HG03135 (cell line): Measurements from ENCODE around the gene IP6K1.
"Not testable (repeated sequence)": the region's sequence is repeated elsewhere in the genome, so short reads cannot be mapped to it uniquely, and the experiment has no call there.

ENCODE experiments used
- ATAC-seq: cut with Tn5 transposase; IDR thresholded peaks from one replicate; pipeline ENCODE4 v1.9.1; 2021; ENCODE audit warnings: mild to moderate bottlenecking, moderate library complexity; ENCODE audit not compliant: unreplicated experiment

The IP6K1 gene

DNA sequence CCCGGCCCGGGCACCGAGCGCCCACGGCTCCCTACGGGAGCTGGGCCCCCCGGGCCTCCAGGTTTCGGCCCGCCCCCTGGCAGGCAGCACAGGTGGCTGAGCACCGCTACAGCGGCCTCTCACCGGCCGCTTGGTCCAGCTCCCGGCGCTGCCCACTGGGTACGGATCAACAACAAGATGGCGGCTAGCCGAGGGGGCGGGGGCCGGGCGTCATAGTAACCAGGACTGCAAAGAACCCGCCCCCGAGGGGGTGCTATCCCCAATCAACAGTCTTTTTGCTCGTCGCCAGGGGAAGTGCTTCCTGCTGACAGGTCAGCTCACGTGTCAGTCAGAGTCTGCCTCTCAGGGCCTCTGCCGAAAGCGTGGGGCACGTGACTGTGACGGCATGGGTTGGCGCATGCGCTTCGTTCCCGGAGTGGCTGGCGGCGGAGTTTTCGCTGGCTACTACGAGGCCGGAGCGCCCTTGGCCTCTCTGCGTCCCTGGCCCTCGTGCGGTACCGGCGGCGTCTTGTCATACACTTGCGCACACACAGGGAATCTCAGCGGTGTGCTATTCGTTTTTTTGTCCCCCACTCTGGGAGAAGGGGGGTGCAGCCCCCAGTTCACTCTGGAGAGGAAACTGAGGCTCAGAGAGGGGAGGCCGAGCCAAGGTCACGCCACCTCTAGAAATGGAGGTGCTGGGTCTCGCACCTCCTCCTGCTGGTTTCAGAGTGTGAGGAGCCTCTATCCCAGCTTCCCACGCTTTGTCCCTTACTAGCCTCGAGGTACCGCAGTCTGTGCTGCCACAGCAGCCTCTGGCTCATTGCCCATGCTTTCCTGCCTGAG is at the start of gene IP6K1:
IP6K1 (minus strand) TSS at position 186 of the 825 bp plus-strand sequence. CDS start 38,502 bp downstream, outside the sequence.
- ATAC-seq: peak; percentile 98

DNA sequence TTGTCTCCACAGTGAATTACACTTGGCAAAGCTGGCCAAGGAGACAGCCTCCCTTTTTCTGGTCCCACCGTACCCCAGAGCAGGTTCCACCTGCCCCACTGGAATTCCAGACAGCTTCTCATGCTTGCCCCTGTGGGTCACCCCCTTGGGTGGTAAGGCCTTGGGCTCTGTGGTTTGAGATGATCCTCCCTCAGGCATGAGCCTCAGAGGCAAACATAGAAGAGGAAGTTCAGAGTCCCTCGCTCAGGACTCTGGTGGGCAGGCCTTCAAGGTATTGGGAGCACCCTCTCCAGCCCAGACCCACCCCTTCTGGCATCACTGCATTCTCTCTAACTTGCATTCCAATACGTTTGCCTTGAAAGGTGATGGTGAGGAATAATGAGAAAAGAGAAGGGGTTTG is 45.0 kb upstream of the IP6K1 start:
- ATAC-seq: no peak

DNA sequence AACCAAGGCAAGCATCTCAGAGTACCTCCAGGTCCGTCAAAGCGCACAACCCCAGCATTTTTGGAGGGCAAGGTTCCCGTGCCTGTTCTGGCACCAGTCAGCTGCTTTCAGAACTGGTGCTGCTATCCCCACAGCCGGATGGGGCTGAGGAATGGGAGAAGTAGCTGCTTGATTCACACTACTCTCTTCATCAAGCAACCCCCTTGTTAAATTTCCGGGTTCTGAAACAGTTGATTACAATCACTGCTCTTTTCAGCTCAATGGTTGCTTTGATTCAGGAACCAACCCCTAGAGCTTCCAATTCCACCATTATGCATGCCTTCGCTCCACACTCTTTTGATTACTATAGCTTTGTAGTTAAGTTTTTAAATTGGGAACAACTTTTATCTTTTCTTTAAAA is 39.7 kb upstream of the IP6K1 start:
- ATAC-seq: no peak

DNA sequence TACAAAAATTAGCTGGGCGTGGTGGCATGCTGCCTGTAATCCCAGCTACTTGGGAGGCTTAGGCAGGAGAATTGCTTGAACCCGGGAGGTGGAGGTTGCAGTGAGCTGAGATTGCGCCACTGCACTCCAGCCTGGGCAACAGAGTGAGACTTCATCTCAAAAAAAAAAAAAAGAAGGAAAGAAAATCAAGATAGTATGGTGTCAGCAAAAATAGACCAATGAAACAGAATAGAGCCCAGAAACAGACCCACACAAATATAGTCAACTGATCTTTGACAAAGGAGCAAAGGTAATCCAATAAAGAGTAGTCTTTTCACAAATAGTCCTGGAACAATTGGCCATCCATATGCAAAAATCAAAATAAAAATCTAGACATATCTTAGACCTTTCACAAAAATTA is 36.8 kb upstream of the IP6K1 start:
- not testable (repeated sequence) for ATAC-seq

DNA sequence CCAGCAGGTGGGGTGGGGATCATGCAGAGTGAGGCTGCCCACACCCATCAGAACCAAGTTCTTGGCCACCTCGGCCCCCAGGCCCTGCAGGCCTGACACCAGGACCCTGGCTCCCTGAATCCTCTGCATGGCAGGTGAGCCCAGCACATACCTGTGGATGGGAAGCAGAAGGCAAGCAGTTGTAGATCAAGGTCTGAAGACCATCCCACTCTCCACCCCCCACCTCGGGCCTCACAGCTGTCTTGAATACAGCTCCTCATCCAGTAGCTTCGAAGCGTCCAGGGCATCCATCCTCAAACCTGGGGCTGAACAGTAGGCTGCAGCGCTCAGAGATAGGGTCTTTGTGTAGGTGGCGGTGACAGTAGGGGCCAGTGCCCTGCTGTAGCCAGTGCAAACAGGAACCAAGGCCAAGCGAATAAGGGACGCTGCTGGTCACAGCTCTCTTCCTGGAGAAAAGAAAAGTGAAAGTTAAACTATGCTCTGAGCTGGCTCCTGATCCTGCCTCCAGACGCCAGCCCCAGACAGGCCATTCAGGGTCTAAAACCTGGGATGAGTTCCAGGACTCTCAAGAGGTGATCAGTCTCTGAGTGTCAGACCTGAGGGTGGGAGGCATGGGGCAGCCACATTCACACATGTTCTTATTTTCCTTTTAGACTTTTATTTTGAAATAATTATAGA is 27.3 kb upstream of the IP6K1 start, which contains the start of gene UBA7:
UBA7 (minus strand) TSS at position 457 of the 678 bp plus-strand sequence; CDS start at position 291, 166 bp downstream.
- no peak for ATAC-seq

DNA sequence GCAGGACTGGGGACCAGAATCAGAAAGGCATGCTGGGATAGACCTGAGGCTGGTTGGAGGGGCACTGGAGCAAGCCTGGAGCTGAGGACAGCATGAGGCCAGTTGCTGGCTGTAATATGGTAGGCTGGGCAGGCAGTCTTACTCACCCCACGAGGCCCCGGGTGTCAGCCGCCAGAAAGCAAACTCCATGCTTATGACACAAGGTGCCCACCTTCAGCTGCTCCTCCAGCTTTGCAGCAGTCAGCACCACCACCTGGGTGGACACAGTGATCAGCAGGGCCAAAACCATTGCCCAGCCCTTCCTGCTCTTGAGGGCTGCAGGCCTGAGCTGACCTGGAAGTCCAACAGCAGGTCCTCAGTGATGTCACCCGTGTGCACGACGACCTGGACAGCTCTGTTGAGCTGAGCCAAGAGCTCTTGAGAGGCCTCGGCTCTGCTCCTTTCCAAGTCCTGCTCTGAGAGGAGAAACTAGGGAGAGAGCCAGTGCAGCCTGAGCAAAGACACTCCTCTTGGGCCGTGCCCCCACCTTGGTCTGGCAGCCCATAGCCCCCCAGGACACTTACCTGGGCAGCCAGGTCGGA is 26.7 kb upstream of the IP6K1 start:
- ATAC-seq: no peak

DNA sequence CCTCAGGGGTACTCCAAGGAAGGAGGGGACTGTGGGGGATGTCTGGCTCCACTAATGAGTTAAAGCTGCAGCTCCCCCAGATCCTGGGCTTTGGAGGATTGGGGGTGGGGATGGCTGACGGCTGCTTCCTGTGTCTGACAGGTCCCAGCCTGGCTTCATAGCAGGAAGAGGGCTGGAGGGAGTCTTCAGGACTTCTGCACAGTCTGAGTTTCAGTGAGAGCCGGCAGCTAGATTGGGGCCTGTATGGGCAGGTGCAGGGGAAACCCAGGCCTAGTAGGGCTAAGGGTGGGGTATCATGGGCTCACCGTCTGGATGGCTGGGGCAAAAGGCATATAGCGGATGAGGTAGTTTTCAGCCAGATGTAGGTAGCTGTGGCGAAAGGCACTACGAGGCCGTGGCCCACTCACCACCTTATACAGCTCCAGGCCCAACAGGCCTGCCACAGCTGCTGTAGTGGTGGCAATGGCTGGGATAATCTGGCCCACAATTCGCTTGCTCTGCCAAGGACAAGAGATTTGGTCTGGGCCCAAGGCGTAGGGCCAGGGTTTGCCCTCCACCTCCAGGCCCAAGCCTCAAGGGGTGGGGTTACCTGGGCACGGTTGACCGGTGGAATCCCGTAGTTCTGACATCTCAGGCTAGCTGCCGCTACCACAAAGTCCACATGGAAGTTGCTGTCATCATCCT is 21.2 kb upstream of the IP6K1 start:
- ATAC-seq: no peak

DNA sequence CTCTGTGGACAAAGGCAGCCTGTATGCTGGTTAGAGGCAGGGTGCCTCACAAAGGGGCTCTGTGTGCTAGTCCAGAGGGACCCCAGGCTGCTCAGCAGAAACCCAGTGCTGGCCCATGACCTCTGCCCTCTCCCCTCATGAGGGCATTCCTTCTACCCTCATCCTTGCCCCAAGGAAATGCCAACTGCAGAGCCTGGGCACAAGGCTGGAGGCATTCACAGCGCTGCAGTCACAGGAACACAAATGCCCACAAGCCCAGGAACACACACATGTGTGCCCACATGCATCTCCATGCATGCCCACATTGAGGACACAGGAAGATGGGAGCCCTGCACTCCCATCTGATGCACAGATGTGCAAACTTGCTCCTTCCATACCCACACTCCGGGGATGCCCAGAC is 20.5 kb upstream of the IP6K1 start:
- ATAC-seq: no peak

DNA sequence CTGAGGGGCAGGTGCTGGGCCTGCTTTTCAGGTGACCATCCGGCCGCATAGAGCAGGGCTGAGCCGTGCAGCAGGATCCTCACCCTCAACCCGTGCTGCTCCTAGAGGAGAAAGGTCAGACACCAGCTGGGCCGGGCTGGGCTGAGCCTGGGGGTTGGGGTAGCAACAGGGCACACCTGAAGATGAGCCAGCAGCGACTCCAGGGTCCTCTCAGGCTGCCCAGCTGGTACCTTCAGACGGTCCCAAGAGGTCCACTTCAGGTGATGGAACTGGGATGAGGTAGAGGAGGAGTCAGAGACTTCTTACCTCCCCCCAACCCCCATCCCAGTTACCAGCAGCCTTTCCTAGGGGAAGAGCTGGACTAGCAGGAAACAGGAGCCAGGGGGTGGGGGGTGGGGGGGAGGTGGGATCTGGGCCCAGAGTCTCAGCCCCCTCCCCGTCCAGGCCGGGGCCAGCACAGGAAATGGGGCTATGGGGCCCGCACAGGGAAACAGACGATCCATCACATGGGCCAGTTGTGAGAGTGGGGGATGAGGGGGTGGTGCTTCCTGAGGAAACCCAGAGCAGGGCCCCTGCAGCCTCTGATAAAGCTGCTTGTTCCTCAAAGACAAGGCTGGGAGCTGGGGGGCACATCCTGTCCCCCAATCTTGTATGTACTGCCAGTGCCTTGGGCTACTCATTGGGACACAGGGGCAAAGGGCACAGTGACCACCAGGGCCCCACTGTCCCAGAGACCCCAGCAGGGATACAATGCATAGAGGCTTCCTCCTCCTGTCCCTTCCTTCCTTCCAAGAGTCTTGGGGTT is 19.8 kb upstream of the IP6K1 start:
- ATAC-seq: no peak

DNA sequence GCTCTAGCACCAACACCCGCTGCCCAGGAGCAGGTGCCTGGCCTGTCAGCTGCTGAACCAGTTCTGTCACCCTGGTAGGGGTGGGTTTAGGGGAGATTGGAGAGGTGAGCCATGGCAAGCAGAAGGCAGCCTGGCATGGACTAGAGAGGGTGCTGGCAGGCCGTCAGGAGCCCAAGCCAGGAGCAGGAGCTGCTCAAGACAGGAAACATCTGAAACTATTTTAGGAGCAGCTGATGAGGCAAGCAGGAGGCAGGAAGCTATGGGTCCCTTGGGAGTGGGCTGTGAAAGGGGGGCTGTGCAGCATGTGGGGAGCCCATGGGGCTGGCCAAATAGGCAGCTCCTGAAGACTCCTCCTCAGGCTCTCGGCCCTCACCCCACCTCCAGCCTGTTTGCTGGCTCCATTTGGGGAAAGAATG is 19.0 kb upstream of the IP6K1 start:
- ATAC-seq: no peak

DNA sequence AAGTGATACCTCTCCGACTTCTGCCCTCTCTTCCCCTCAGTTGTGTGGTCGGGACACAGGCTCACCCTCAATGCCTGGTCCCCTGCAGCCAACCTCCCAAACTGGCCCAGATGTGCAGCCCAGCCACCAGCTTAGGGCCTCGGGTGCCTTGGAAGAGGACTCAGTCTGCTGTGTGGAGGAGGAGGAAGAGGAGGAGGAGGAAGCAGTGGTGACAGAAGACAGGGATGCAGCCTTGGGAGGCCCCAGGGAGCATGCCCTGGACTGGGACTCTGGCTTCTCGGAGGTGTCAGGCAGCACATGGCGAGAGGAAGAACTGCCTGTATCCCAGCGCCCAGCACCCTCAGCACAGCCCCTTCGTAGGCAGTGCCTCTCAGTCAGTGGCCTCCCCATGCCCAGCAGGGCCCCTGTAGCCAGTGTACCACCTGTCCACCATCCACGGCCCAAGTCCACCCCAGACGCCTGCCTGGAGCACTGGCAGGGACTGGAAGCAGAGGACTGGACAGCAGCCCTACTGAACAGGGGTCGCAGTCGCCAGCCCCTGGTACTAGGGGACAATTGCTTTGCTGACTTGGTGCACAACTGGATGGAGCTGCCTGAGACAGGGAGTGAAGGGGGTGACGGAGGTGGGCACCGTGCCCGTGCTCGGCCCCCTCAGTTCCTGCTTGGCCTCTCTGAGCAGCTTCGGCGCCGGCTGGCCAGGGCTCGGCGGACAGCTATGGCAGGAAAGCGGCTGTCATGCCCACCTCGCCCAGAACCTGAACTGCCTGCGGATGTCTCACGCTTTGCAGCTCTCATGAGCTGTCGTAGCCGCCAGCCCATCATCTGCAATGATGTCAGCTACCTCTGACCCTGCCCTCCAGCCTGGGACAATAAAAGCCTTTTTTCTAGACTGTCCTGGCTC is 18.0 kb upstream of the IP6K1 start:
- ATAC-seq: no peak

DNA sequence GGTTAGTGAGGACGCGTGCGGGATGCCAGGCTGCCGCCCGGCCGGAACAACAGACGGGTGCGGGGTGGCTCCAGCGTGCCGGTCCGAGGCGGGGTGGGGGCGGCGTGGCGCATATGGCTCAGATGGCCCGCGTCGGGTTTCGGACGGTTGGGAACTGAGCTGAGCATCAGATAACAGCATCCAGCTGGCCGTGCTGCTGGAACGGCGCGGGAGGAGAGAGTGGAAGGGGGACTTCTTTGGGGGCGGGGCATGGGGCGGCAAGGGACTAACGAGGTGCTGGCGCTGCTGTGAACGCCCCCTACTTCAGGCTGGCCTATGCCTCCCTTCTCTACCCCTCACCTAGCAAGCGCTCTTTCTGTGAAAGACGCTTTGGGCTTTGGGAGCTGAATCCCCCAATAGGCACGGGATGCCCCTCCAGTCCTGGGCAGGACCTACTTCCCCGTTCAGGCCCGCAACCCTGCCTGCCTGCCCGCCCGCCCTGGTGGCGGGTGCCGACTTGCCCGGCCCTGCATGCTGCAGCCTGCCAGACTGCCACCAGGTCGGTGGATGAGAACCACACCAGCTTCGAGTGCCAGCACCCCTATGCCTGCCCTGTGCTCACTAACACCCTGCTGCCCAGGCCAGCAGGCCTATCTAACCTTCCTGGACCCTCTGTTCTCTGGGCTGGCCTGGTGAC is 17.3 kb upstream of the IP6K1 start:
- ATAC-seq: no peak

DNA sequence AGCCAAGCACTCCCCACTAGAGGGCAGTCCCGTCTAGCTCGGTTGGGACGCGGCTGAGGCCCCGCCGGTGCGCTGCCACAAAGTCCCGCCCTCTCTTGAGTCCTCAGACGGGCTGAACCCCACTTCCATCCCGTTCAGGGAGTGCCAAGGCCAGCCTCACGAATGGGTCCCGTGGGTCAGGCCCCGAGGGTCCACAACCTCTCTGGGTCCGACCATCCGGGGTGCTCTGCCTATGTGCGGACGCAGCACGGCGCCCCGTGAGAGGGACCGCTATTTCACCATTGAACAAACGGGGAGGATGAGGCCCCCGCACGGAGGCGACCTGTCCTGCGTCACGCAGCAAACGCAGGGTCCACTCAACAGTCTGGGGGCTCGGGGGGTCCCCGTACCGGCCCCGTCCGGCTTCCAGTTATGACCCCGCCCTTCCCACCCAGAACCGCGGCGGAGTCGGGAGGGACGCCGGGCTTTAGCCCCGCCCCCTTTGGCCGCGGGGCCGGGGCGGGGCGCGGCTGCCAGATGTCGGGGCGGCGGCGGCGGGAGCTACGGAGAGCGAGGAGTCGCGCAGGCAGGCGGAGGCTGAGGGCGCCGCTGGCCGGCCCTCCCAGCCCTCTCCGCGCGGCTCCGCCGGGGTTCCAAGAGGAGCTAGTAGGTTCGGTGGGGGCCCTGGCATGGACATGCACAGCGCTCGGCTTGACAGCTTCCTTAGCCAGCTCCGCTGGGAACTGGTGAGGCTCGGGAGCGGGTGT is 16.6 kb upstream of the IP6K1 start, which contains the start of gene INKA1:
INKA1 (plus strand) TSS at position 543 of the 746 bp plus-strand sequence; CDS start at position 675, 132 bp downstream.
- peak; percentile 56 for ATAC-seq

DNA sequence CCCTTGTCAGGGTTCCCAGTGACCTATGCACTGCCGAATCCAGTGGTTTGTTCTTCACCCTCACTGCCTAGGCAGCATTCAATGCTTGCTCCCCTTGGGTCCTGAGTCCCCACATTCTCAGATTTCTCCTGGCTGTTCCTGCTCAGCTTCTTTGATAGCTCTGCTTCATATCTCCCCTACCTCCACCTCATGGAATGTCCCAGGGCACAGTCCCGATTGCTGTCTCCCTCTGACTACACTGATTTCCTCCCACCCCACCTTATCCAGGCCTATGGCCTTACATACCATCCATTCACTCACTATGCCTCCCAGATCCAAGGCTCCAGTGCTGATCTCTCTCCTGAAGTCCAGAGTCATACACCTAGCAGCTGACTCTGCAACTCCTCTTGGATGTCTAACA is 14.8 kb upstream of the IP6K1 start:
- no peak for ATAC-seq

DNA sequence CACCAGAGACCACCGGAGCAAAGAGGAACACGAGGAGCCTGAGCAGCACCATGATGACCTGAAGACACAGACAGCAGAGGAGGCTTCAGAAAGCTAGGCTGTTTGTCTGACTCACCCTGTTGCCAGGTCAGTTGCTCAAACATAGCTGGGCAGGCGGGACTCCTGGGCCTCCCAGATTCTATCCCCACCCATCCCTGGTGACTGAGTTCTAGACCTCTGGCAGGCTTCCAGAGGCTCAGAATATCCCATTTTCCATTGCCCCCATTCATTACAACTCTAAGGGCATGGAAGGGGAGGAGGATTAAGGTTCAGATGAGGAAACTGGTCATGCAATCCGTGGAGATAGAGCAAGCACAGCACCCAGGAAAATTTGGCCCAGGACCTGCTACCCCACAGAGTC is 13.4 kb upstream of the IP6K1 start, which contains the start of gene CDHR4:
CDHR4 (minus strand) TSS at position 113 of the 400 bp plus-strand sequence; CDS start at position 52, 61 bp downstream.
- ATAC-seq: no peak

DNA sequence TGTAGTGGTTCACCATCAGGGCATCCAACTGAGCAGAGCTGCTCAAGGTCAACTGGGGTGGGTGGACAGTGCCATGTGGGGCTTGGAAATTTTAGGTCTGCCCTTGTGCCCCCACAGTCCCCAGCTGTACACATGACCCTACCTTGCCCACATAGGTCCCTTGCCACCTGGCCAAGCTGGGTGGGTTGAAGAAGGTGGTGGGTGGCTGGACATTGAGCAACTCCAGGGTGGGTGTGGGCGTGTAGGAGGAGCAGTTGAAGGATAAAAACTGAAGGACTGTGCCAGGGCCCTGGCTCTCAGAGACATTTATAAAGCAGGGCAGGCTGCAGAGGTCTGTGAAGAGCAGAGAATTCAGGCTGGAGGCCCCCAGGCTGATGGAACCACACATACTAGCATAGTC is 12.8 kb upstream of the IP6K1 start:
- no peak for ATAC-seq

DNA sequence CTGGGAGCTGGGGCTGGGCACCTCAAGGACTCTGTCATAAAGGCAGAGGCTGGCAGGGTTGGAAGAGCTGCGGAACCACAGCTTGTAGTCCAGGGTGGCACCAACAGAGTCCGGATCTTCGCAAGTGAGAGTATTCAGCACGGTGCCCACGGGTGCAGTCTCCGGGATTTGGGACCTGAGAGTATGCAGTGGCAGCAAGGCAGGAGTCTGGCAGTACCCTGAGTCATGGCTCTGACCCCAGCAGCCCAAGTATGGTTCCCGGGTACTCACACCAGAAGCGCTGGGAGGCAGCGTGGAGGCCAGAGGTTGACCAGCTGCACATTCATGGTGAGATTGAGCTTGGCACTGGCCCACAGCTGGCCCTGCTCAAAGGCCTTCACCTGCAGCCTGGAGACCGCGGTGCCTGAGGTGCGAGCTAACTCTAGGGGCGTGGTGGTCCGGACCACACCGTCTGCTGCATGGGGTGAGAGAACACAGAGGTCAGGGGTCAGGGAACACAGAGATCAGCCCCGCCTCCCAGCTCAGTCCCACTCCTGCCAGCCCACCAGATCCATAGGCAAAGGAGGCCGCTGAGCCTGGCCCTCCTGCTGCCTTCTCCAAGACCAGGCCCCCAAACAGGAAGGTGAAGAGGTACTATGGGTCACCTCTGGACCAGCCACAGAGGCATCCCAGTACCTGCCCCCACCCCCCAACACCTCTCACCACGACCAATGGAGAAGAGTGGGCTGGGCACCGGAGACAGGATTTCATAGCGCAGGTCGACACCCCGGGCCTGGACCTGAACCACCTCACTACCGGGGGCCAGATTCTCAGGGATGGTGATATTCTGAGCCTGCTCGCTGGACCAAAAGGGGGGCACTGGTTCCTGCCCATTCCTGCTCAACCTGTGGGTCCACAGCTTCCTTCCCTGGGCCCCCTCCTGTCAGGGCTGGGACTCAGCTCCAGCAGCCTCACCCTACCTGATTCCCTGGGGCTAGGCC is 8.9 kb upstream of the IP6K1 start:
- no peak for ATAC-seq
